ENCODE measurements around the gene TRIM14.
"Not testable (repeated sequence)": the region's sequence is repeated elsewhere in the genome, so short reads cannot be mapped to it uniquely, and the experiment has no call there.

Gene TRIM14

DNA sequence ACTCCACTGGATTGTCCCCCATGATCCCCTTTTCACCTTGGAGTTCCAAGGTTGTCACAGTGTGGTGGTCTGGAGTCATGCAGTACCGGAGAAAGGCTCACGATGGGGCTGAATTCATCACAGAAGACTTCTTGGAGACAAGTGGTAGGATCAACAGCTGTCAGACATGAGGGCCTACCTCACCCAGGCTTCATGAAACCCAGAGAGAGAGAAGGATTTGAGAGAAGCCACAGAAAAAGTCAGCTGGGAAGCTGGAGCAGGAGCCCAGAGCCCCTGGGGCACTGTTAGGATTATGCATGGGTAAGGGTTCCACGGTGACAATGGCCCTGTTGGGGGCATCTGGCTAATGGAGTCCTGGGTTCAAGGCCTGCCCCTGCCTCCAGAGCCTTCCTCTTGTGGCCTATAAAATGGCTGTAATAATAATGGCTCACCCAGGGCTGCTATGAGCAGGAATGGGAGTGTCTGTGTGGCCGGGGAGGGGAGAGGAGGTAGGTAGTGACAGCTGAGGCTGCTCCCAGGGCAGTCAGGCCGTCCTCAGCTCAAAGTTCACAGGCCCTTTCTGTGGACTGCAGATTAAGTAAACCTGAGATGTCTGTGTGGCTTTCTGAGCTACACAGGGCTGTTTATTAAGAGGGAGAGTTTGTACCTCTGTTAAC, 910 bp downstream of the TRIM14 start:
- in situ Hi-C loops (cut with HindIII; ENCODE audit: low sequenced_read_pairs): no loop called here
- peak overlapping the region; percentile 69 for H3K4me3 ChIP-seq (ENCODE audit: low read depth, low read length)
- no peak for DNase-seq (ENCODE audit: low read depth)
- TF ChIP-seq, protein P1, sequence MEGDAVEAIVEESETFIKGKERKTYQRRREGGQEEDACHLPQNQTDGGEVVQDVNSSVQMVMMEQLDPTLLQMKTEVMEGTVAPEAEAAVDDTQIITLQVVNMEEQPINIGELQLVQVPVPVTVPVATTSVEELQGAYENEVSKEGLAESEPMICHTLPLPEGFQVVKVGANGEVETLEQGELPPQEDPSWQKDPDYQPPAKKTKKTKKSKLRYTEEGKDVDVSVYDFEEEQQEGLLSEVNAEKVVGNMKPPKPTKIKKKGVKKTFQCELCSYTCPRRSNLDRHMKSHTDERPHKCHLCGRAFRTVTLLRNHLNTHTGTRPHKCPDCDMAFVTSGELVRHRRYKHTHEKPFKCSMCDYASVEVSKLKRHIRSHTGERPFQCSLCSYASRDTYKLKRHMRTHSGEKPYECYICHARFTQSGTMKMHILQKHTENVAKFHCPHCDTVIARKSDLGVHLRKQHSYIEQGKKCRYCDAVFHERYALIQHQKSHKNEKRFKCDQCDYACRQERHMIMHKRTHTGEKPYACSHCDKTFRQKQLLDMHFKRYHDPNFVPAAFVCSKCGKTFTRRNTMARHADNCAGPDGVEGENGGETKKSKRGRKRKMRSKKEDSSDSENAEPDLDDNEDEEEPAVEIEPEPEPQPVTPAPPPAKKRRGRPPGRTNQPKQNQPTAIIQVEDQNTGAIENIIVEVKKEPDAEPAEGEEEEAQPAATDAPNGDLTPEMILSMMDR (IDR thresholded peaks at IDR 0.05; ENCODE audit: low read depth, low read length, missing control alignments): peak; percentile 13

GRCh38 chr9:98117097-98117496, 1.9 kb downstream of the TRIM14 start:
- H3K4me3 ChIP-seq (ENCODE audit: low read depth, low read length); DNase-seq (ENCODE audit: low read depth); in situ Hi-C loops (cut with HindIII; ENCODE audit: low sequenced_read_pairs): not testable (repeated sequence)

DNA sequence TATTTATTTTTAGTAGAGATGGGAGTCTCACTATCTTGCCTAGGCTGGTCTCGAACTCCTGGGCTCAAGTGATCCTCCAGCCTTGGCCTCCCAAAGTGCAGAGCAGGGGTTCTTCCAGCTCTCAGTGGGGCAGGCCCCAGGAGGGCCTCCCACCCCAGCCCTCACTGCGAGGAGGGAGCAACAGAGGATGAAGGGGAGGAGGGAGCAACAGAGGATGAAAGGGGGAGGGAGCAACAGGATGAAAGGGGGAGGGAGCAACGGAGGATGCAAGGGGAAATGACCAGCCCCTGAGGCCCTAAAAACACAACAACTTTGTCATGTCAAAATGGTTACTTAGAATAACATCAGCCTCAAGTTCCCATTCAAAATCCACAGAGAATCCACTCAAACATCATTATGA, 10.0 kb downstream of the TRIM14 start:
- no peak overlapping the region for H3K4me3 ChIP-seq (ENCODE audit: low read depth, low read length)
- in situ Hi-C loops (cut with HindIII; ENCODE audit: low sequenced_read_pairs): no loop called here
- DNase-seq (ENCODE audit: low read depth): no peak
- TF ChIP-seq, protein P1 (IDR thresholded peaks at IDR 0.05; ENCODE audit: low read depth, low read length, missing control alignments): no peak

DNA sequence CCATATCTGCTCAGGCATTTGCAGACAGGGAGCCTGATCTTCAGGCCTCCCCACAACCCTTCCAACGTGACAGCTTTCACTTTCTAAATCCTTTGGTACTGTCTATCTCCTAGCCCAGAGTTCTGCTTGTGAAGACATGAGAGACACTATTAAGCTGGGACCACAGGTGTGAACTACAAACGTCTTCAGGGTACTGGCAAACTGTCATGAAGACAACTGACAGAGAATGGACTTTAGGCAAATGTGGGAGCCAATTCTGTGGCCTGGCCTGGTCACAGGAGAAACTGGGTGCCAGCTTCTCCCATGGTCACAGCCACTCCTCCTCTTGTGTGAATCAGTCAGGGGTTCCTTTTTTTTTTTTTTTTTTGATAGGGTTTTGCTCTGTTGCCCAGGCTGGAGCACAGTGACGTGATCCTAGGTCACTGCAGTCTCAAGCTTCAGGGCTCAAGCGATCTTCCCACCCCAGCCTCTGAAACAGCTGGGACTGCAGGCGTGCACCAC, 10.4 kb downstream of the TRIM14 start:
- no peak for DNase-seq (ENCODE audit: low read depth)
- no peak overlapping the region for H3K4me3 ChIP-seq (ENCODE audit: low read depth, low read length)
- TF ChIP-seq, protein P1 (IDR thresholded peaks at IDR 0.05; ENCODE audit: low read depth, low read length, missing control alignments): no peak
- in situ Hi-C loops (cut with HindIII; ENCODE audit: low sequenced_read_pairs): no loop called here

DNA sequence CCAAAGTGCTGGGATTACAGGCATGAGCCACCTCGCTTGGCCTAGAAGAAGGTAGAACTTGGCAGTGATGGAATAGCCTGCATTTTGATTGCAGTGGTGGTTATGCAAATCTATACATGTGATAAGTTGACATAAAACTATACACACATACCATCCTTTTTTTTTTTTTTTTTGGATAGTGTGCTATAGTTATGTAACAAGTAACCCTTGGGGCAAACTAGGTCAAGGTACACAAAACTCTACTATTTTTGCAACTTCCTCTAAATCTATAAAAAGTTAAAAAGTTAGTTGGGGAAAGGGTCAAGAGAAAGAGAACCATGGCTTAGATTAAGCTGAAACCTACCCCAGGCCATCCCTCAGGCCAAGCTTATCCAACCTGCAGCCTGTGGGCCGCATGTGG, 11.1 kb downstream of the TRIM14 start:
- in situ Hi-C loops (cut with HindIII; ENCODE audit: low sequenced_read_pairs): no loop called here

DNA sequence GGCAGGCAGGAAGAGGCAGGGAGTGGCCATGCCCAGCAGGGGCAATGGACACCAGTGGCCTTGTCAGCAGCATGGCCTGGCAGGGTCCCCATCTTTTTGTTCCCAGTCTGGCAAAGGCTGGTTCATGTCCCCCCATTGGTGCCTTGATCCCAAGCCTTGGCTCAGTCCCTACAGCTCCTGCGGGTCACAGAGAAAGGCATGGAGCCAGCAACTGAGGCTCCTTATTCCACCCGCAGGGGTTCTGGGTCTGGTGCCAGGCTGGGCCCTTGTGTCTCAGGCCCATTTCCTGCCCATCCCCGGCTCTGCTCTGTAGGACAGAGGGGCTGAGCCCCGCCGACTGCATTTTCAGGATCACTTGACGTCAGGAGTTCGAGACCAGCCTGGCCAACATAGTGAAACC, 14.0 kb downstream of the TRIM14 start:
- TF ChIP-seq, protein P1 (IDR thresholded peaks at IDR 0.05; ENCODE audit: low read depth, low read length, missing control alignments): no peak
- in situ Hi-C loops (cut with HindIII; ENCODE audit: low sequenced_read_pairs): no loop called here
- H3K4me3 ChIP-seq (ENCODE audit: low read depth, low read length): no peak overlapping the region
- DNase-seq (ENCODE audit: low read depth): no peak

More for the DNA sequence above, 11.1 kb downstream of the TRIM14 start:
- TF ChIP-seq, protein P1 (IDR thresholded peaks at IDR 0.05; ENCODE audit: low read depth, low read length, missing control alignments): no peak
- no peak for DNase-seq (ENCODE audit: low read depth)
- no peak overlapping the region for H3K4me3 ChIP-seq (ENCODE audit: low read depth, low read length)

- no peak overlapping the region for H3K4me3 ChIP-seq (ENCODE audit: low read depth, low read length)
- TF ChIP-seq, protein P1 (IDR thresholded peaks at IDR 0.05; ENCODE audit: low read depth, low read length, missing control alignments): no peak
- in situ Hi-C loops (cut with HindIII; ENCODE audit: low sequenced_read_pairs): no loop called here
- no peak for DNase-seq (ENCODE audit: low read depth)
These were observed 14.6 kb downstream of the TRIM14 start for GRCh38 chr9:98104445-98104881.

Measured in astrocyte of the cerebellum (primary cell).